RCC 7860 (cell line): ENCODE data around the gene CHST15.

Experiments
- DNase-seq: peaks from one replicate; pipeline ENCODE4 v3.0.0-alpha.2; 2015; ENCODE audit warnings: low spot score
- FAIRE-seq: peaks from 2 replicates; lab custom pipeline; 2012; peaks lifted over from hg19 to GRCh38; lab: Jason Lieb, UNC

CHST15 gene, protein sequence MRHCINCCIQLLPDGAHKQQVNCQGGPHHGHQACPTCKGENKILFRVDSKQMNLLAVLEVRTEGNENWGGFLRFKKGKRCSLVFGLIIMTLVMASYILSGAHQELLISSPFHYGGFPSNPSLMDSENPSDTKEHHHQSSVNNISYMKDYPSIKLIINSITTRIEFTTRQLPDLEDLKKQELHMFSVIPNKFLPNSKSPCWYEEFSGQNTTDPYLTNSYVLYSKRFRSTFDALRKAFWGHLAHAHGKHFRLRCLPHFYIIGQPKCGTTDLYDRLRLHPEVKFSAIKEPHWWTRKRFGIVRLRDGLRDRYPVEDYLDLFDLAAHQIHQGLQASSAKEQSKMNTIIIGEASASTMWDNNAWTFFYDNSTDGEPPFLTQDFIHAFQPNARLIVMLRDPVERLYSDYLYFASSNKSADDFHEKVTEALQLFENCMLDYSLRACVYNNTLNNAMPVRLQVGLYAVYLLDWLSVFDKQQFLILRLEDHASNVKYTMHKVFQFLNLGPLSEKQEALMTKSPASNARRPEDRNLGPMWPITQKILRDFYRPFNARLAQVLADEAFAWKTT

DNA sequence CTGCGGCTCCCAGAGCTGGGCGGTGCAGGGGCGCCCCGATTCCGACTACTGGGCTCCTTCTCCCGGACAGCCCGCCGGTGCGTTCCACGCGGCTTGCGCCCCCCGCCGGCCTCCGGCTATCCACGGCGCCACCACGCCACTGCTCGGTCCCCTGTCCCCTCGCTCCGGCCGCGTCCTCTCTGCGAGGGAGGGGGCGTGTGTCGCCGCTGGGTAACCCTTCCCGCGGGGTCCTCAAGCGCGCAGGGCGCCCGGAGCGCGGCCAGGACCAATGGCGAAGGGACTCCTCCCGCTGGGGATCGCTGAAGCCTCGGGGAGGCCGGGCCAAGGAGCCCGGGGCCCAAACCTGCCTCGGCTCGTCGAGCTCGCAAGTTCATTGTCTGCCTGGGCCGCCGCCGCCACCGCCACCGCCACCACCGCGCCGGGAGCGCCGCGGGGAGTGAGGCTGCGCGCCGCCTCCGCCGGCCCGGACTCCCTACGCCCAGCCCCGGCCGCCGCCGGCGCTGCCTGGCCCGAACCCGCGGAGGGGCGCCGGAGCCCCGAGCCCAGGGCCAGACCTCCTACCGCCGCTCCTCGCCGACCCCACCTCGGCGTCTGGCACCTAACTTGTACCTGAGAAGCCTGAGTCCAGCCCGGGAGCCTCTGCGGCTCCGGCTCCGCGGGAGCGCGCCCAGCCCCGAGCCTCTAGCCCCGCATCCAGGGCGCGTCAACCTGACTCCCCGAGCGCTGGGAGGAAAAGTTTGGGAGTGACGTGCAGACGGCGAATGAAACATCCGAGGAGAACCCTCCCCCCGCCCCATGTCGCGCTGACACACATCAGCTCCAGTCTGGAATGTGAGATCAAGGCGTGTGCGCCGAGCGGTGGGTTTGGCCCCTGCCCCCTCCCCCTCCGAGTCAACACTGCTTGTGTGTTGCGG lies at the start of gene CHST15:
CHST15 (minus strand) TSS at position 739 of the 914 bp plus-strand sequence. CDS start 47,386 bp downstream, outside the sequence.
- peak; percentile 70 for DNase-seq
- FAIRE-seq, result no peak

DNA sequence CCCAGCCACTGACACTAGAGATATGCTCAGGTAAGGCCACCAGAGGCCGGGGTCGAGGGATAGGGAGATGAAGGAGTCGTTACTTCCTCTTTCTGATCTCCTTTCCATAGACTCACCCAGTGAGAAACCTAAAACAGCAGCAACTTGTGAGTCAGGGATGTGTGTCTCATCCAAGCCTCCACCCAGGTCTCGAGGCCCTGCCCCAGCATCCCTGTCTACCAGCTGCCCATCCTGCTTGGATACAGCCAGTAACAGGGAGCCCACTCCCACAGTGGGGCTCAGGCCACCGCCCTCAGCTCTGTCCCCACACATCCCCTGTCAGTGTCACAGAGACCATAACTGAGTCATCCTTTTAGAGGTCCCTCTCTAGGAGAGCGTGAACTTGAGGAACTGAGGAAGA lies 49.6 kb upstream of the CHST15 start:
- FAIRE-seq (no peak), DNase-seq (no peak)

DNA sequence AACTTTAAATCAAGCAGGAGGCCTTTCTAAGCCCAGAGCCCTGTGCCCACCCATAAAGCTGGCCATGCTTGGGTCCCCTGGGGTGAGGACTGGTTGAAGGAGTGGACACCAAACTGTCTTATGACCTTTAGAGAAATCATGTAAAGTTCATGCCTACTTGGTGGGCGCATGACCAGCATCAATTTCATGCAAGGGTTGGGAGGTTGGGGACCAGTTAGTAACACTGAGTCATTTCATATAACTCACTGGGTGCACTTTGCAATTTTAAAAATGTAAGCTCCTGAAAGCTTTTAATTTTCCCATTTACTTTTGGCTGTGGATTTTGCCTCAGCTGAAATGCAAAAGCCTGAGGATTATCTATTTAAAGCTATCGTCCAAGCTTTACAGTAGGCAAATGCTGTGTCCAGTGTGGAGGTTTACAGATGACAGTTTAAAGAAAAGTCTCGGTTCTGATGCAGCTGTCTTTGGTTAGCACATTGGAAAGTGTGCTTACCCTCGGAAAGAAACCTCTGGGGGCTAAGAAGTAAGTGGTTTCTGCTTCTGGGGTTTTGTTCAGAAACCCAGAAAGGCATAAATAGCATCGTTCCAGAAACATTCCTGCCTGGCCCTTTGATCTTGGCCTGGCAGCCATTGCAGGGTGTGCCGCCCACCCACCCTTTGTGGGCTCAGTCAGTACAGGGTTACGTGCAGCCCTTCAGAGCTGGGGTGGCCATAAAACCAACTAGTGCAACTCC lies 48.8 kb upstream of the CHST15 start:
- no peak for FAIRE-seq
- DNase-seq, result no peak

DNA sequence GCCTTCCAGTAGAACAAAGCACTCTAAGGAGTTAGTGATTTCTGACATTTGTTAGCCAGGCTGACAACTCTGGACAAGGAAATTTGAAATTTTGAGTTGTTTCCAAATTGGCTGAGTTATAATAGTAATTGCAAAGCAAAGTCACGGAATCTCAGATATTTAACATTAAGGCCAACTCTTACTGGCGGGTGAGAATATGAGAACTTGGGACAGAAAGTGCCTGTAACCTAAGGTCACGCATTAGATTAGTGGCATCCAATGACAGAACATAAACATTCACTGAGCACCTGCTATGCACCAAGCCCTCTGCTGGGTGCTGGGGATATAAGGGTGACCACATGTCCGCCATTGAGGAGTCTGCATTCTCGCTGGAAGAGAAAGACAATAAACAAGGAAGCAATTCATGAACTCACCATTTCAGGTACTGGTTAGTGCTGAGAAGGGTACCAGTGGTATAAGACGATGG lies 45.5 kb upstream of the CHST15 start:
- no peak for FAIRE-seq
- DNase-seq, result no peak

DNA sequence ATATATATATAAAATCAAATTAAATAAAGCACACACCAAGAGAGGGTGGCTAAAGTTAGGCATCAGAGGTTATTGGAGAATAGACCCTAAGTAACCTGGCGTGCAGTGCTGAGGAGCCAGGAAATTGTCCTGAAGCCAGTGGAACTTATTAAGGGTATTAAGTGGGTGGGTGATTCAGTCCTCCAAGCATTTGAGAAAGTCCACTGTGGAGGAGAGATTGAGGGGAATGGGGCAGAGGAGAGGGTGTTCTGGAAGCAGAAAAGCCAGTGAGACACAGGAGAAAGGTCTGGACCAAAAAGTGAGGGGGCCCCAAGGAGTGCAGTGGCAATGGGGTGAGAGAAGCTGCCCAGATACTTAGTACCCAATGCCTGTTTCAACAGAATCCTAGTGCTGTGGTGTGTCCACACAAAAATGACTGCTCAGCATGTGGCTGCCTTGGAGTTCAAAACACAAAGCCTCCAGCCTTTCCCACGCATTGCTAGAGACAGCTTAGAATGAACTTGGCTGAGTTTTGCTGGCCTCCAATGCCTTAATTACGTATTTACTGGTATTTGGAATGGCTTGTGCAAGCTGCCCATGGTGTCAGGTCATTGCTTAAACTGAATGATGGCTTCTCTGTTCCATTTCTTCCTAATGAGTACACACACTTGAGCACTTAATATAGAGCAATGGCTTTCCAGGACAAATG lies 44.9 kb upstream of the CHST15 start:
- no peak for DNase-seq
- no peak for FAIRE-seq

DNA sequence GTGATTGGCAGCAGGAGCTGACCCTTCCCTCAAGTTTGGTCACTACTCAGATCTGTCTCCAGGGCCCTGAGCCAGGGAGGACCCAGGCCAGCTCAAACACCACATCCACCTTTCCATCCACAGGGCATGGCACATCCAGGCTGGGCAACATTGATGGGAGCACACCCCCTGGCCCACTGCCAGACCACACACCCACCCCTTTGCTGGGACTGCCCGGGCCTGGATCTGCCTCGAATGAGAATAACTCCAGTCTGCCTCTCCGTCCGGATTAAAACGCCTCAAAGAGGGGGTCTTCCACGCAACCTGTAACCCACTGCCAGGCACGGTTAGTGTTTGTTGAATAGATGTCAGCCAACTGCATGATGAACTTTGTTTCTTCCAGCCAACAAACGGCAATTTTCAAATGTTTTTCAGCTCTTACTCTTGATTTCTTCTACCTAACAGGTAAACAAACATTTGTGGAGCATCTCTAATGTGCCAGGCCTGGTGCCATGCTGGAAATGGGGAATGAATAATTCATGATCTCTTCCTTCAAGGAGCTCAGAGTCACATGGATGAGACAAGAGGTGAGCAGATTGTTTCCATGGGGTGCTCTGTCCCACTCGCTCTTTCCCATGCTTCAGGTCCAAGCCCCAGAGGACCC lies 41.0 kb upstream of the CHST15 start:
- no peak for DNase-seq
- no peak for FAIRE-seq

DNA sequence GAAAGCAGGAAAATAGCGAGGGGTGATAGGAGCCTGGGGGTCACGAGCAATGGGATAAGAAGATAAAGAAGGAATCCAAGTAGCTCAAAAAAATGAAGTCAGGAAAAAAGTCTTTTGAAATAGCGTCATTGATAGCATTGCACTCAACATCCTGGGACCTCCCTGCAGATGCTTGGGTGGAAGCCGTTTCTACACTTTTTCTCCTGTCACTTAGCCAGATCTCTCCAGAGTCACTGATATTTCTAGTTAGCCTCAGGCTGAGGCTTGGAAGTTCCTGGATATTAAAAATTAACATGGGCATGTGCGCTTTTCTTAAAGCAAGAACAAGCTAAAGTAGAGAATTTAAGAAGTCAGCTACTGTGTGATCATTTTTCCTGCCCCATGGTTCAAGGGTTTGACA lies 39.5 kb upstream of the CHST15 start:
- DNase-seq, result no peak
- FAIRE-seq, result no peak

DNA sequence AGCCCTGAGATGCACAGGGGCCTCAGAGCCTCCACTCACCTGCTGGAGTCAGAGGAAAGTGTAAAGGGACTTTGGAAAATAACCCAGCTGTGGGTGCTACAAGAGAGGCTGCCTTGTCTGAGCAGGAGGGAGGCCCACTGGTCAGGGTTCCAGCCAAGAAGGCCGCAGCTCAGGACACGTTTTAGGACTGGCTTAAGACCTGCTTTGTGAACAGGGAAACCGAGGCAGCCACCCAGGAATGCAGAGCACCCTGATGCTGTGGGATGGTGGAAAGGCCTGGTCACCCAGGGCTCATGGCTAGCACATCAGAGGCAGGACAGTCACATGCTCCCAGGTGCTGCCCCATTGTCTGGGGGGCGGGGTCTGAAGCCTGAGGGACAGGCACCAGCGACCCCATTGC lies 38.9 kb upstream of the CHST15 start:
- no peak for DNase-seq
- FAIRE-seq, result no peak

DNA sequence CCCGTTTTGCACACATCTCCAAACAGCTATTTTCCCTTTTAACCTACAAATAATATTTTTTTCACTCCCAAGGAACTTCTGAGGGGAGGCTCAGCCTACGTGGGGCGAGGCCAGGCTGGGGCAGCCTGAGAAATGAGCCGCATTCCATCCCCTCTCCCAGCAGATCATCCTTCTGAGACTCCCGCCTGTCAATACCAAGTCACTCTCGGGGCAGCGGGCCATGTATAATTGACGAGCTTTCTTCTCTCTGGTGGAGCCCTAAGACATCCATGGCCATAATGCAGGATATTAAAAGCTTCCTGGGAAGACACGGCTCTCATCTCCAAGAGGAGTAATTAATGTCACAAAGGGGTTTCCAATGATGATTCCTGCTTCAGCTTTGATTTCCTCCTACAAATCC lies 37.8 kb upstream of the CHST15 start:
- no peak for DNase-seq
- FAIRE-seq, result no peak

DNA sequence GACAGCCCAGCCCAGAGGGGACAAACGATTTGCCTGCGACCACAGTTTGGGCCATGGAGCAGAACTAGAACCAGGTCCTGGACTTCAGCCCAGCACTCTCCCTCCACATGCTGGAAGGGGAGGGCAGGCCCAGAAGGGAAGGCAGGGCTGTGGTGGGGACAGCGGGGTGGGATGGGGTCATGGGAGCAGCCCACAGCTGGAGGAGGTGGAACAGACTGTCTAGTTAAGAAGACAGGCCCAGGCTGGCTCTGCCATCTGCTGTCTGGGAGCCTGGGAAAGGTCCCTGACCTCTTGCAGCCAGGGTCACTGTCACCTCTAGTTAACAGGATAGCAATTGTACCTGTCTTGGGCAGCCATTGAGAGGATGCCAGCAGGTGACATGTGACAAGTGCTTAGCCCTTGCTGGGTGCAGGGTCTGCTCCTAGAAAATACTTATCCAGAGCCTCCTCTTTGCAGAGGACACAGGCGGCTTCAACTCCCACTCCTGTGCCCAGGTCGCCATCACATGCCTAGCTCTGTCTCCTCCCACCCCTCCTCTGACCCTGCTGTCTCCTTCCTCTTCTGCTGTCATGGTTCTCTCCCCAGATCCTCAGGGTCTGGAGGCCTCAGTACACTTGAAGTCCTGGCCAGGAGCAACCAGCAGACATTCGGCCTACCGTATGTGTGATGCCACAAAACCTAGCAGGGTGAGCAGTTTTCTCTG lies 37.0 kb upstream of the CHST15 start:
- no peak for FAIRE-seq

DNA sequence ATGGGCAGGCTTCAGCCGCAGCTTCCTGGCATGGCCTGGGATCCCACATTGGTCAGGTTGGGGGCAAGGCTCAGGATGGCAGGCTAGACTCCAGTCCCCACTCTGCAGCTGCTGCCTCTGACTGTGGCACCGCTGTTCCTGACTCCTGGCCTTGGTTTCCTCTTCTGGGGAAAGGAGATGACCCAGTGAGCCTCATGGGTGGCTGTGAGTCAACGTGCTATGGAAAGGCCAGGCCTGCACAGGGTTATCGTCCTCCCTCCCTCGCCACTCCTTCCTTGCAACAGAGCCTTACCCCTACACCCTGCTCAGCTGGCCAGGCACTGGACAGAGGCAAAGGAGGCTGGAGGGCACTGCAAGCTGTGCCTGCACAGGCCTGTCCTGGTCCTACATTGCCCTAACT lies 36.1 kb upstream of the CHST15 start:
- DNase-seq (no peak), FAIRE-seq (no peak)

More for the DNA sequence above, 37.0 kb upstream of the CHST15 start:
- DNase-seq, result no peak

DNA sequence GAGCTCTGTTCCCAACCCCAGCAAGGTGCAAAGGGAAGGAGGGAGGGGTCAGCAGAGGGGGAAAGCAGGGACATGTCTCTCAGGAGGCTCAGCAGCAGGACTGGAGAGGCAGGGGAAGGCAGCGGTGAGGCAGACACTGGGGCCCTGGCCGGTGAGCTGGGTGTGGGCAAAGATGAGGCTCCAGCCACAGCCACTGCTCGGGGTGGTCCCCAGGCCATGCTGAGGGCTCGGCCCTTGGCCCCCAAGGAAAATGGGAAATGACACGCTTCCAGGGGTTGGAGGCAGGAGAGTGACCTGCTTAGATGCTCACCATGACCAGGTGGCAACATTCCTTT lies 35.4 kb upstream of the CHST15 start:
- DNase-seq (no peak), FAIRE-seq (no peak)

DNA sequence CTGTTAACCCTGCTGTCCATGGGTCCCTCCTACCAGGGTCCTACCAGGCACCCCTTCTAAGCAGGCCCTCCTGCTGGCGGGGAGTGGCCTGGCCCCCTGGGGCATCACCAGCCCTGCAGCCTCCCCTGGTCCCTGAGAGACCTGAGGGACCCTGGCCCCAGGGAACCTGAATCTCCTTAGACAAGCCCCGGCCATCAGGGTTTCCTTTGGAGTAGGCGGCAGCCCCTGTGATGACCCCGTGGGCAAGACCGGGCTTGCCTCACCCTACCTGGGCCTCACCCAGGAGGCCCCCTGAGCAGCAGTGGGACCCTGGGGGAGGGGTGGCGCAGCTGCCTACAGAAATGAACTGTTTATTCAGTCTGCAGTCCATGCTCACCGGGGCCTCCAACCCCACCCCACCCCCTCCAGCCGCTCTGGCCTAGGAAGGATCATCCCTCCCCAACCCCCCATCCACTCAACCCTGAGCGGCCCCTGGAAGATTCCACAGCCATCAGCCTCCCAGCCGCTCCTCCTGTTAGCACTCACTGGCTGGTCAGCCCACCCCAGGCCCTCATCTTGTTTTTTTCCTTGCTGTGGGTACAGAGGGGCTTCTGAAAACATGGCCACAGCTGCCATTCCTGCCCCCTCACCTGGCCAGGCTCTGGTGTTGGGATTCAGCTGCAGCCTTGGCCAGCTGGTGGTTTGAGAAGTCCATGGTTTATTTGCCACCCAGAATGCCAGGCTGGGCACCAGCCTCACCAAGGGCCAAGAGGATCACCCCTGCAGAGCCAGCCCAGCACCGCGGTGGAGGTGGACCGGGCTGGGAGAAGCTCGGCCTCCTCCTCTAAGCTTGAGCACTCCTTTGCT lies 34.8 kb upstream of the CHST15 start:
- no peak for FAIRE-seq
- no peak for DNase-seq

DNA sequence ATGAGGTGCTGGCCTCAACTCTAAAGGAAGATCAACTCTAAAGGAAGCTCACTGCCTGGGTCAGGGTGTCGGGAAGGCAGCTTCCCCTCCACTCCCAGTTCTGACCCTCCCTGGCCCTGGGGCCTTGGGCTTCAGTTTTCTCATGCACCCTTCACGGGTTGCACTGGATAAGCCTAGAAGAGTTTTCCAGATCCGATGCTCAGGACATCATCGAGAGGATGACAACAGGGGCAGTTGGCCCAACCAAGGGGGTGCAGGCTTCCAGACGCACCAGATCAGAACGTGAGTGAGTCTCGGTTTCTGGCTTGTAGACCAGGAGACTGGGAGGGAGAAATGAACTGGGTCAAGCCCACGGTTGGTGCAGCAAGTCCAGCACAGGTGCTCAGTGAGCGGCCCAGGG lies 34.2 kb upstream of the CHST15 start:
- FAIRE-seq (no peak), DNase-seq (no peak)

DNA sequence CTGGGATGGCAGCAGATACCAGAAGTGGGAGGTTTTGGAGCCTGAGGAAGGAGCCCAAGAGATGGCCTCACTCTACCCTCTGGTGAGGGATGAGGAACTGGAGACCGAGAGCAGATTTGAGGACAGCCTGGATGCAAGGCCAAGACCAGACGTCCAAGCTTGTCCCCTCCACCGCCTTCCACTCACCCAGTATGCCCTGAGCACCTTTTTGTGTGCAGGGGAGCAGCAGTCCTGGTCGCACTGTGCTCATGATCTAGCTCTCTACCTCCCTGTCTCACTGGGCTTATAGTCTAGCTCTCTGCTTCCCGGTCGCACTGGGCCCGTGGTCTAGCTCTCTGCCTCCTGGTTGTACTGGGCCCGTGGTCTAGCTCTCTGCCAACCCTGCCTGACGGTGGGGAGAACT lies 33.6 kb upstream of the CHST15 start:
- FAIRE-seq, result no peak
- DNase-seq, result no peak

DNA sequence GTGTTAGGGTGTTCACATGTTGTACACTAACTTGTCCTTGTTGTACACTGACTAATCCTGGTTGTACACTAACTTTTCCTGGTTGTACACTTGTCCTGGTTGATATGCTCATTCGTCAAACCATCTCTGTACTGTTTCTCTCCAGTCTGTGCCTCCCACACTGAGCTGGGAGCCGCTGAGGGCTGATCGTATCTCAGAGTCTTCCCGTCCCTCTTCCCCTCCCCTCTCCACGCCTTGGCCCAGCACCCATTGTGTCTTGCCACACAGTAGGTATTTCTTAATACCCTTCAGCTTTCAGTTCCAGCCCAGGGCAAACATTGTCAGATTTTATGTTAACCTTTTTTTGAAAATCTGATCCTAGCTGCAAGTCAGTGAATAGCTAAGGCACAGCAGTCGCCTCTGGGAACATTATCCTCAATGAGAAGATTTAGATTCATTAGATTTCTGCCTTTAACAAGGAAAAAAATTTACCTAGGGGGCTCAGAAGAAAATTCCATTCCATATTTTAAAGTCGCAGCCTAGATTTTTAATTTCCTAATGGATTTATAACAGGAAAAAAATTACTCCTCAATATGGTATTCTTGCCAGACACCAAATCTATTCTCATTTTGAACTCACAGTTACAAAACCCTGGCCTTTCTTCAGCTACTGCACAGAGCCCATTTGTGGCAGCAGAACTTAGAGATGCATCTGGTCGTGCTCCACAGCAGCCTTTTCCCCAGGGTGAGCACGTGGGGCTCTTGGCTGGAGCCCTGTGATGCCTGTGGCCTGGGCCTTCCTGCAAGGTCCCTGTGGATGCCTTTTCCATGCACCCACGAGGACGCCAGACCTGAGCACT lies 33.0 kb upstream of the CHST15 start:
- no peak for DNase-seq
- FAIRE-seq, result no peak

DNA sequence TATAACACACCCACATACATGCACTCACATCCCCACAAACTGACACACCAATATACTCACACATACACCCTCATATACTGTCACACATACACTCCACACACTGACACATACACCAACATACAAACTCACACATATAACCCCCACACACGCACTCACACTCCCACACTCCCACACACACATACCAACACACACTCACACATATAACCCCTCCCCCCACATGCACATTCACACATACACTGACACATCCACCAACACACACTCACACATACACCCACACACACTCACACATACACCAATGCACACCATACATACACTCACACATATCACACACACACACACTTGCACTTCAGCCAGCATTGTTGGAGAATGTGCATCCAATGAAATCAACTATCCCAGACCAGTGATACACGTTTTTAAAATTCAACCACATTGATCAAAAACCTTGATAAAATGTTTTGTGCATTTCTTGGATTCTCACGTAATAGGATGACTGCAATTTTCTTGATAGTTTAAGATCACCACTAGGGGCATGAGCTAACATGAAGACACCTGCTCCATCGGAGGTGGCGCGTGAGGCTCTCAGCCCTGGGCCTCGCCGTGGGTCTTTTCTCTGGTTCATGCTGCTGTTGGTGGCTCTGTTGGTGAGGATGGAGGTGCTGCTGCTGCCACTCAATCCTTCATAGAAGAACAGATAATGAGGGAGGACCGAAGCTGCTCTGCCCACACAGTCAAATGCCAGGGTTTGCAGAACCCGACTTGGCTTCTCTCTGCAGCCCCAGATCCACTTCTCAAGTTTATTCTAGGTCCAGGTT lies 32.1 kb upstream of the CHST15 start:
- DNase-seq (no peak), FAIRE-seq (no peak)
